Muscle of leg (tissue), 11 donors: ENCODE results near the gene SCAMP5. TPM values are rescaled to one million over a fixed set of nuclear protein-coding genes. Genes with fewer than 3 reads are reported as not detected.

Source experiments
- DNase-seq: peaks from one replicate; pipeline ENCODE4 v3.0.0; 2013
- H3K27ac ChIP-seq: one replicate; pipeline ENCODE4 v1.5.1; 2013; ENCODE audit warnings: mild to moderate bottlenecking, low read length, control low read depth
- H3K27me3 ChIP-seq: one replicate; pipeline ENCODE4 v1.6.1; 2013; ENCODE audit warnings: low read length; ENCODE audit not compliant: control insufficient read depth, insufficient read depth
- H3K36me3 ChIP-seq: one replicate; pipeline ENCODE4 v1.6.1; 2013; ENCODE audit warnings: low read length; ENCODE audit not compliant: control insufficient read depth, insufficient read depth
- H3K4me1 ChIP-seq: one replicate; pipeline ENCODE4 v1.6.1; 2013; ENCODE audit warnings: low read length; ENCODE audit not compliant: control insufficient read depth, insufficient read depth
- H3K4me3 ChIP-seq: one replicate; pipeline ENCODE4 v1.5.1; 2013; ENCODE audit warnings: low read length, control low read depth
- H3K9me3 ChIP-seq: replicated peaks from 2 replicates; pipeline ENCODE4 v1.6.1; 2013; ENCODE audit warnings: low read depth, low read length; ENCODE audit not compliant: control insufficient read depth
- WGBS: methylation state at CpG from one replicate; pipeline ENCODE4 v1.1.5; 2013; ENCODE audit warnings: missing lambda C conversion rate; ENCODE audit not compliant: insufficient coverage; 5-methylcytosine and 5-hydroxymethylcytosine counted together
- polyA plus RNA-seq, 8 donors: library from polyadenylated mRNA; unstranded; fragments of 120-200 nt; gene quantifications; one replicate each; pipeline versions ENCODE4 v1.2.1 to v1.2.3, GENCODE V29; 2013; ENCODE audit warnings: inconsistent platforms in 1 of 8, low replicate concordance in 1 of 8; ENCODE audit not compliant: insufficient read length in 8 of 8, insufficient read depth in 1 of 8
- total RNA-seq: library from RNA; stranded (reverse); fragments of 120-200 nt; gene quantifications from one replicate; pipeline ENCODE4 v1.2.4, GENCODE V29; 2013

SCAMP5 gene
- total and polyA plus RNA-seq, 9 donors, result 2.0 to 12.0 (median 4.0) TPM

DNA sequence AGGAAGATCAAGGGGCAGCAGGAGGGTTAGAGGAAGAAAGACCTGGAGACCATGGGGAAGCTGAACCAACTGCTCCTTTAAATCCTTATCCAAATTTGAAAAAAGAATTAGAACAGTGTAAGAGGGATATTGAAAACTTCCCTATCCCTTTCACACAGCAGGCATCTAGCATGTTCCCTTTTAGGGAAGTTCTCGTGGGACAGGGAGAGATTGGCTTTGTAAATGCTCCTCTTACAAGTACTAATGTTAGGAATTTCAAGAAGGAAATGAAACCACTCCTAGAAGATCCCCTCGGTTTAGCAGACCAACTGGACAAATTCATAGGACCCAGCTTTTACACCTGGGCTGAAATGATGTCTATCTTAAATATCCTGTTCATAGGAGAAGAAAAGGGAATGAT is 69.5 kb downstream of the SCAMP5 start:
- peak; percentile 41 for DNase-seq
- Histone ChIP-seq H3K4me1 (peaks cover 18% of the 10 kb centered on the region), H3K4me3 (no peak overlapping the region), H3K9me3 (peaks cover 5% of the 10 kb centered on the region), H3K27me3 (no peaks in the 10 kb centered on the region), H3K27ac (no peak overlapping the region), H3K36me3 (peaks cover under 1% of the 10 kb centered on the region)
- WGBS, result no CpG with 5 or more reads among the region's 2 CpGs

DNA sequence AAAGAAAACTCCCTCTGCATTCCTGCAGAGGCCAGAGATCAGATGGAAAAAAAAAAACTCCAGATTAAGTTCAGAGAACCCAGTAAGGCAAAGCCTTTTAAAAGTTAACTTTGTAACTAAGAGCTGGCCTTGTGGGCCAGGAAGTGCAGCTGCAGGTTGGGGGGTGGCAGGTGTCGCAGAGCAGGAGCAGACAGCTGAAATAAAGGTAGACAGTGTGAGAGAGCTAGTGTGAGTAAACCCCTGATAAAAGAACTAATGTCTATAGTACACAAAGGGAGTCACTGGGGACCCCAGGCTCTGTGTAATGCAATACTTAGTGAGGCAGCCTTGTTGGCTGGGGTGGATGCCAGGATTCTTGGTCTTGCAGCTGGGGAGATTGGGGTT is 70.1 kb downstream of the SCAMP5 start:
- no peaks in the 10 kb centered on the region for H3K27me3 ChIP-seq
- peaks cover 18% of the 10 kb centered on the region for H3K4me1 ChIP-seq
- no peak overlapping the region for H3K27ac ChIP-seq
- WGBS, result 33% methylated on average over 1 of the region's 1 CpG
- H3K36me3 ChIP-seq, result no peaks in the 10 kb centered on the region
- peaks cover 5% of the 10 kb centered on the region for H3K9me3 ChIP-seq
- H3K4me3 ChIP-seq, result no peak overlapping the region
- peak; percentile 54 for DNase-seq

DNA sequence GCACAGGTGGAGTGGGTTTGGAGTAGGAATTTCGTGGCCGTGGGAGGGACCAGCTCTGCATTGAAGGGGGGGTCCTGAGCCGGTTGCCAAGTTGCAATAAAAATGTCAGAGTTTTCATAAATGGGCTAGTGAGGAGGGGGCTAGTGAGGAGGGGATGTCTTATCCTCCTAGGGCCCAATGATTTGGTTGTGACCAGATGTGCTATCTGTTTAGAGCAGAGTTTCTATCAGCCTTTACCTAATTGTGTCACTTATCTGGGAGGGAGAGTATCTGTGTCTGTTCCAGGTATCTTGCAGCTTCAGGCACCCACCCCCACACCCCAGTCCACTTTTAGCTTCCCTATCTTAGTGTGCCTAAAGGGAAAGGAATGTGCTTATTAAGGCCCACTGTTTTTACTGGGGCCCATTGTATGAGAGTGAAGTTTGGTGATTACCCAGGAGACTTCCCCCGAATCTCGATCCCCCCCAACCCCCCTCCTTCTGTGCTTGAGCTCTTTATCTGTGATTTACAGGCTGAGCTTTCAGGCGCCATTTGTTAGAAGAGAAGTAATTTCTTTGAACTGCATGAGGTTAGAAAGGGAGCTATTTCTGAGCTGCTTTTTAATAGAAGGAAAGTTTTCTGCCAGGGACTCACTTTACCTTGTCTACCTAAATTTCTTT is 70.6 kb downstream of the SCAMP5 start:
- DNase-seq, result no peak
- Histone ChIP-seq H3K4me1 (peaks cover 18% of the 10 kb centered on the region), H3K9me3 (peaks cover 5% of the 10 kb centered on the region), H3K36me3 (no peaks in the 10 kb centered on the region), H3K27me3 (no peaks in the 10 kb centered on the region), H3K27ac (no peak overlapping the region), H3K4me3 (no peak overlapping the region)
- 13% methylated on average over 3 of the region's 6 CpGs for WGBS

DNA sequence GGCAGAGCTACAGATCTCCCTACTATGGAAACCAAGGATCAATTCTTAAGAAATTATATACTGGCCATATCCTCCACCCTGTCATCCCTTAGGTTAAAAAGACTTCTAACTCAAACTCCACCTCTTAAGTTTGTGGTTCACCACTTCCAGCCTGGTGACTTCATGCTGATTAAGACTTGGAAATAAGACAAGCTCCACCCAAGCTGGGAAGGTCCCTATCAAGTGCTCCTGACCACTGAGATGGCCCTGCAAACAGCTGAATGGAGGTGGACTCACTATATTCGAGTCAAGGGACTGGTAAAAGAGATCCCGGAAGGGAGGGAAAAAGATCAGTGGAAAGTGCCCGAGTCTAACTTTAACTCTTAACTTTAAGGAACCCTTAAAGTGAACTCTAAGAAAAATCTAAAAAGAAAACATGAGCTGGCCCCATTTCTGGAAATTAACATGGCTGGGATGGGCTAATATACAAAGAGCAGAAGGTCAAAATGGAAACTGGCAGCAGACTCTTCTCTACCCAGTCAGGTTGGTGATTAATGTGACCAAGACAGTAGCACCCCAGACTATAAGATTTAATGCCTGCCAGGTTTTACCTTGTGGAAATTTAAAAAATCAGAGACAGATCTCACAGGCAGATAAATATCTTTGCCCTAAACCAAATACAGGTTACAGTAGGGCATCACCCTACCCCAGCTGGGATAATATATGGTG is 71.9 kb downstream of the SCAMP5 start:
- no CpG with 5 or more reads among the region's 3 CpGs for WGBS
- Histone ChIP-seq H3K4me3 (no peak overlapping the region), H3K4me1 (peaks cover 18% of the 10 kb centered on the region), H3K36me3 (no peaks in the 10 kb centered on the region), H3K27me3 (no peaks in the 10 kb centered on the region), H3K27ac (no peak overlapping the region), H3K9me3 (peaks cover 5% of the 10 kb centered on the region)
- DNase-seq, result no peak

DNA sequence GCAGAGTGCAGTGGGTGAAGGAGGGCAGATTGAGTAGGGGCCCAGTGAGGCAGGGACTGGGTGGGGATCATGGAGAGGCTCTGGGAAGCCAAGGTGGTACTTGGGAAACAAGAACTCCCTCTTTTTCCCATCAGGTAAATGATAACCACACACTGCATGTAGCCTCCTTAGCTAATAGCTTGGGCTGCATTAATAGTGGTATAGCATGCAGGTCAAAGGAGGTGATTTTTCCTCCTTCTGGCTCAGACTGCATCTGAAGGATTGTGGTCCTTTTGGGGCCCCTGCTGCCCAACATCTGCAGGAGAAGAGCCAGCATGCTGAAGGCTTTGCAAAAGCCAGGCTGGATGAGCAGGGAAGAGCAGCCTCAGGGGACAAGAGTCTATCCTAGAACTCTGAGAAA is 73.4 kb downstream of the SCAMP5 start:
- Histone ChIP-seq H3K4me3 (no peak overlapping the region), H3K27me3 (no peaks in the 10 kb centered on the region), H3K4me1 (peaks cover 18% of the 10 kb centered on the region), H3K36me3 (no peaks in the 10 kb centered on the region), H3K9me3 (peaks cover 5% of the 10 kb centered on the region), H3K27ac (no peak overlapping the region)
- DNase-seq, result no peak

DNA sequence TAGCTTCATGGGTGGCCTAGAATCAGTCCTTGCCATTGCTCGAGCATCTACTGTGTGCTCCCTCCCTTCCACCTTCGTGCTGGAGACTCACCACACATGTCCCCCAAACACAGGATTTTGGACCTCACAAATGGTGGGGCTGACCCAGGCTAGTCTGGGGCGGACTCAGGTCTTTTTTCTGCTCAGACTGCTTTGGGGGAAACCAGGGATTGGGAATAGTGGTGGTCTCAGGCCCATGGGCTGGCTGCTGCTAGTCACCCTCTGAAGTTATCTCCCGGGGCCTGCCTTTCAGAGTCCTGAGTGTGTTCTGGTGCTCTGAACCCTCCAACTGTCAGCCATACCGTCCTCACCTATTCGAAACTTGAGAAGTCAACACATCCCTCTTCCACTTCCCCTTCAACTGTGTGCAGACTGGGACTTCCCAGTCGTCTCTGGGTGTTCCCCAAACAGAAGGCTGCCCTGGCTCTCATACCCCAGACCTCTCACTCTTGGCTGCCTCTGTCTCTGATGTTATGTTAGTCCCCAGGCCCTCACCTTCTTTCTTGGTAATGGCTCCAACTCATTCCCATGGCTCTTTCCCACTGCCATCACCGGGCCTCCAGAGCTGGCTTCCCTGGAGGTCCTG is 74.0 kb downstream of the SCAMP5 start:
- Histone ChIP-seq H3K27ac (no peak overlapping the region), H3K27me3 (no peaks in the 10 kb centered on the region), H3K4me1 (peaks cover 13% of the 10 kb centered on the region), H3K4me3 (no peak overlapping the region), H3K9me3 (peaks cover 5% of the 10 kb centered on the region), H3K36me3 (no peaks in the 10 kb centered on the region)
- peak; percentile 59 for DNase-seq
- WGBS, result 55% methylated on average over 6 of the region's 8 CpGs

DNA sequence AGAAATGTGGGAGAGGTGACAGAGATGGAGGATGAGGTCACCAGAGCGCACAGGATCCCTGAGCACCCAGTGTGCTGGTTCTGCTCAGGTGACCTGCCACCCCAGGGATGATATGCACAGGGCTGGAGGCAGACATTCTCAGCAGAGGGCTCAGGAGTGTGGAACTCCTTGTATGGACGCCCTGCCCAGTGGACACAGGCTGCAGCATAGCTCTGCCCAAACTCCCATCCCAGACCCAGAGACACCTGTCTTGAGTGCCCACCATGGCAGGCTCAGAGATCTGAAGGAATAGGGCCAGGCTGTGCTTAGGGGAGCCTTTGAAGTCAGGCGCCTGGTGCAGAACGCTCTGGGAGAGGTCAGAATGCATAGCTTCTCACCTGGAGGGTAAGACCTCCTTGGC is 75.3 kb downstream of the SCAMP5 start:
- WGBS, result 83% methylated on average over 3 of the region's 4 CpGs
- Histone ChIP-seq H3K36me3 (no peaks in the 10 kb centered on the region), H3K4me1 (peaks cover 1% of the 10 kb centered on the region), H3K27me3 (no peaks in the 10 kb centered on the region), H3K9me3 (peaks cover 5% of the 10 kb centered on the region), H3K27ac (no peak overlapping the region), H3K4me3 (no peak overlapping the region)
- DNase-seq, result no peak

Other genes with a start within 250 kb of the SCAMP5 start
- gene CYP1A2, start 246.7 kb upstream of the SCAMP5 start, total RNA-seq, result not detected
- under 1 TPM in 5 of 8 donors, not detected in 3; 0.05 to 0.19 (median 0.09) TPM for gene CYP1A2, start 246.7 kb upstream of the SCAMP5 start, polyA plus RNA-seq
- gene CSK, start 213.5 kb upstream of the SCAMP5 start, total RNA-seq, result 13.5 TPM
- gene CSK, start 213.5 kb upstream of the SCAMP5 start, polyA plus RNA-seq, result 10 to 100 TPM; 33.2 to 47.0 (median 36.3) TPM
- gene LMAN1L, start 182.7 kb upstream of the SCAMP5 start, total RNA-seq, result 0.04 TPM
- gene LMAN1L, start 182.7 kb upstream of the SCAMP5 start, polyA plus RNA-seq, result under 1 TPM in 2 of 8 donors, not detected in 6; 0.22 to 0.27 TPM
- not detected for gene CPLX3, start 168.9 kb upstream of the SCAMP5 start, total RNA-seq
- gene CPLX3, start 168.9 kb upstream of the SCAMP5 start, polyA plus RNA-seq, result not detected
- 29.7 TPM for gene ULK3, start 152.4 kb upstream of the SCAMP5 start, total RNA-seq
- gene ULK3, start 152.4 kb upstream of the SCAMP5 start, polyA plus RNA-seq, result 10 to 100 TPM; 28.8 to 44.9 (median 35.8) TPM
- gene SCAMP2, start 122.2 kb upstream of the SCAMP5 start, total RNA-seq, result 17.3 TPM
- 10 to 100 TPM; 50.3 to 74.5 (median 55.3) TPM for gene SCAMP2, start 122.2 kb upstream of the SCAMP5 start, polyA plus RNA-seq
- gene MPI, start 105.5 kb upstream of the SCAMP5 start, total RNA-seq, result 43.8 TPM
- gene MPI, start 105.5 kb upstream of the SCAMP5 start, polyA plus RNA-seq, result 10 to 100 TPM; 45.9 to 63.3 (median 54.5) TPM
- gene FAM219B, start 88.7 kb upstream of the SCAMP5 start, total RNA-seq, result 77.6 TPM
- gene FAM219B, start 88.7 kb upstream of the SCAMP5 start, polyA plus RNA-seq, result 10 to 100 TPM; 40.7 to 51.1 (median 46.3) TPM
- 64.1 TPM for gene COX5A, start 57.5 kb upstream of the SCAMP5 start, total RNA-seq
- 100 to 1,000 TPM; 194 to 278 (median 233) TPM for gene COX5A, start 57.5 kb upstream of the SCAMP5 start, polyA plus RNA-seq
- gene RPP25, start 38.8 kb upstream of the SCAMP5 start, total RNA-seq, result 1.7 TPM
- 1 to 10 TPM in 7 of 8 donors, under 1 TPM in 1; 0.88 to 2.0 (median 1.5) TPM for gene RPP25, start 38.8 kb upstream of the SCAMP5 start, polyA plus RNA-seq
- 8.0 TPM for gene PPCDC, start 28.0 kb downstream of the SCAMP5 start, total RNA-seq
- 1 to 10 TPM; 5.9 to 8.3 (median 7.3) TPM for gene PPCDC, start 28.0 kb downstream of the SCAMP5 start, polyA plus RNA-seq
- gene C15orf39, start 206.3 kb downstream of the SCAMP5 start, total RNA-seq, result 5.5 TPM
- 10 to 100 TPM in 5 of 8 donors, 1 to 10 TPM in 3; 8.9 to 13.4 (median 11.4) TPM for gene C15orf39, start 206.3 kb downstream of the SCAMP5 start, polyA plus RNA-seq